H9 (cell line): ENCODE measurements around the gene STK31. TPM values are rescaled to one million over a fixed set of nuclear protein-coding genes. Genes with fewer than 3 reads are reported as not detected.

Source experiments
- DNase-seq: peaks from one replicate; pipeline ENCODE4 v3.0.0-alpha.2; 2017
- H2AFZ ChIP-seq: one replicate; pipeline ENCODE4 v1.6.1; 2013; ENCODE audit warnings: mild to moderate bottlenecking, low read length, control low read depth, moderate library complexity
- H2AK5ac ChIP-seq: 2 replicates; pipeline ENCODE4 v1.6.1; 2013; ENCODE audit warnings: low read length, control low read depth, mixed read lengths; ENCODE audit not compliant: insufficient read length
- H2BK120ac ChIP-seq: one replicate; pipeline ENCODE4 v1.6.1; 2013; ENCODE audit warnings: low read depth, mild to moderate bottlenecking, low read length, control low read depth, inconsistent platforms; ENCODE audit not compliant: poor library complexity, severe bottlenecking
- H2BK12ac ChIP-seq: 2 replicates; pipeline ENCODE4 v1.6.1; 2013; ENCODE audit warnings: low read length, control low read depth, mixed read lengths, low read depth; ENCODE audit not compliant: insufficient read length
- H2BK15ac ChIP-seq: 2 replicates; pipeline ENCODE4 v1.6.1; 2013; ENCODE audit warnings: low read depth, low read length, control low read depth
- H2BK20ac ChIP-seq: one replicate; pipeline ENCODE4 v1.6.1; 2013; ENCODE audit warnings: low read depth, mild to moderate bottlenecking, low read length, control low read depth, inconsistent platforms; ENCODE audit not compliant: poor library complexity, severe bottlenecking
- H2BK5ac ChIP-seq: 2 replicates; pipeline ENCODE4 v1.6.1; 2013; ENCODE audit warnings: low read length, control low read depth, mixed read lengths; ENCODE audit not compliant: insufficient read length
- H3K14ac ChIP-seq: 2 replicates; pipeline ENCODE4 v1.6.1; 2013; ENCODE audit warnings: low read length, control low read depth; ENCODE audit not compliant: insufficient read depth
- H3K18ac ChIP-seq: 2 replicates; pipeline ENCODE4 v1.6.1; 2013; ENCODE audit warnings: low read depth, mild to moderate bottlenecking, mixed read lengths, low read length, control low read depth; ENCODE audit not compliant: insufficient read length
- H3K23ac ChIP-seq: 2 replicates; pipeline ENCODE4 v1.6.1; 2013; ENCODE audit warnings: low read length, control low read depth, mixed read lengths, low read depth; ENCODE audit not compliant: insufficient read length
- H3K23me2 ChIP-seq: 2 replicates; pipeline ENCODE4 v1.6.1; 2013; ENCODE audit warnings: low read depth, mild to moderate bottlenecking, mixed read lengths, low read length, control low read depth; ENCODE audit not compliant: insufficient read length, poor library complexity, severe bottlenecking
- H3K27ac ChIP-seq: 2 replicates; pipeline ENCODE4 v1.5.1; 2013; ENCODE audit warnings: low read length, control low read depth, mixed read lengths, low read depth; ENCODE audit not compliant: insufficient read length
- H3K27me3 ChIP-seq: 2 replicates; pipeline ENCODE4 v1.6.1; 2013; ENCODE audit warnings: low read length, control low read depth, inconsistent platforms; ENCODE audit not compliant: insufficient read depth
- H3K4ac ChIP-seq: 2 replicates; pipeline ENCODE4 v1.6.1; 2013; ENCODE audit warnings: low read depth, mild to moderate bottlenecking, control low read depth, inconsistent platforms, low read length, moderate library complexity
- H3K4me1 ChIP-seq: 2 replicates; pipeline ENCODE4 v1.6.1; 2013; ENCODE audit warnings: low read length, control low read depth, inconsistent platforms; ENCODE audit not compliant: insufficient read depth
- H3K4me2 ChIP-seq: 2 replicates; pipeline ENCODE4 v1.6.1; 2013; ENCODE audit warnings: low read length, control low read depth, mixed read lengths; ENCODE audit not compliant: insufficient read length, insufficient read depth
- H3K56ac ChIP-seq: 2 replicates; pipeline ENCODE4 v1.6.1; 2013; ENCODE audit warnings: low read depth, mild to moderate bottlenecking, mixed read lengths, low read length, control low read depth; ENCODE audit not compliant: insufficient read length
- H3K79me1 ChIP-seq: 2 replicates; pipeline ENCODE4 v1.6.1; 2013; ENCODE audit warnings: low read depth, mild to moderate bottlenecking, moderate library complexity, low read length, control low read depth, inconsistent platforms; ENCODE audit not compliant: insufficient read depth, poor library complexity, severe bottlenecking
- H3K79me2 ChIP-seq: 2 replicates; pipeline ENCODE4 v1.6.1; 2013; ENCODE audit warnings: low read length, control low read depth, inconsistent platforms; ENCODE audit not compliant: insufficient read depth
- H3K9ac ChIP-seq: 2 replicates; pipeline ENCODE4 v1.6.1; 2013; ENCODE audit warnings: low read length, control low read depth, mixed read lengths; ENCODE audit not compliant: insufficient read length; ENCODE audit errors: extremely low read depth
- H3K9me3 ChIP-seq: one replicate; pipeline ENCODE4 v1.6.1; 2013; ENCODE audit warnings: low read depth, low read length, inconsistent platforms; ENCODE audit not compliant: control insufficient read depth
- H3T11ph ChIP-seq: one replicate; pipeline ENCODE4 v1.6.1; 2013; ENCODE audit warnings: mild to moderate bottlenecking, low read length, control low read depth, inconsistent platforms
- H4K20me1 ChIP-seq: one replicate; pipeline ENCODE4 v1.6.1; 2013; ENCODE audit not compliant: control insufficient read depth, insufficient read length, insufficient read depth
- H4K5ac ChIP-seq: 2 replicates; pipeline ENCODE4 v1.6.1; 2013; ENCODE audit warnings: low read depth, mild to moderate bottlenecking, mixed read lengths, low read length, control low read depth; ENCODE audit not compliant: insufficient read length
- H4K8ac ChIP-seq: replicated peaks from 2 replicates; pipeline ENCODE4 v1.6.1; 2013; ENCODE audit warnings: low read length, control low read depth, mixed read lengths, low read depth; ENCODE audit not compliant: insufficient read length
- H4K91ac ChIP-seq: 2 replicates; pipeline ENCODE4 v1.6.1; 2013; ENCODE audit warnings: low read depth, mild to moderate bottlenecking, moderate library complexity, mixed read lengths, low read length, control low read depth; ENCODE audit not compliant: insufficient read length
- H3K27ac Mint-ChIP-seq, 3 experiments: 2 replicates in 2 of 3; 3 replicates in 1 of 3; pipeline ENCODE4 v1.8.0; 2020 to 2021; ENCODE audit warnings: mixed read lengths in 3 of 3, mild to moderate bottlenecking in 1 of 3, moderate library complexity in 1 of 3
- H3K27me3 Mint-ChIP-seq: 2 replicates; pipeline ENCODE4 v1.8.0; 2021; ENCODE audit warnings: low read depth, mild to moderate bottlenecking, moderate library complexity, mixed read lengths
- H3K36me3 Mint-ChIP-seq, 3 experiments: 2 replicates in 2 of 3; 3 replicates in 1 of 3; pipeline ENCODE4 v1.8.0; 2020 to 2021; ENCODE audit warnings: low read depth in 3 of 3, mixed read lengths in 3 of 3; ENCODE audit not compliant: insufficient read depth in 1 of 3
- H3K4me1 Mint-ChIP-seq, 2 experiments: 2 replicates each; pipeline ENCODE4 v1.8.0; 2020; ENCODE audit warnings: mixed read lengths in 2 of 2
- H3K4me3 Mint-ChIP-seq, 2 experiments: 2 replicates in 1 of 2; 3 replicates in 1 of 2; pipeline ENCODE4 v1.8.0; 2020 to 2021; ENCODE audit warnings: mild to moderate bottlenecking in 2 of 2, mixed read lengths in 2 of 2, moderate library complexity in 1 of 2
- H3K9me3 Mint-ChIP-seq, 2 experiments: 2 replicates in 1 of 2; 3 replicates in 1 of 2; pipeline ENCODE4 v1.8.0; 2020; ENCODE audit warnings: mild to moderate bottlenecking in 2 of 2, mixed read lengths in 2 of 2, moderate library complexity in 1 of 2
- WGBS: extraction: QIAGEN DNeasy Blood & Tissue Kit; methylation state at CpG from one replicate; pipeline ENCODE4 v1.1.7; 2013; ENCODE audit warnings: missing lambda C conversion rate, low lambda C conversion rate, mixed read lengths; ENCODE audit not compliant: insufficient read length; ENCODE audit errors: extremely low coverage; 5-methylcytosine and 5-hydroxymethylcytosine counted together
- total RNA-seq: library from RNA; stranded (reverse); gene quantifications from 2 replicates; pipeline ENCODE4 v1.2.1, GENCODE V29; 2021
- TF ChIP-seq, protein P1 (sequence below): fragments of 200-600 bp; sonication (generic); conservative IDR thresholded peaks from 3 replicates; pipeline ENCODE4 v1.8.0; 2021; ENCODE audit warnings: antibody characterized with exemption, mild to moderate bottlenecking

Gene STK31
- total RNA-seq, 1 experiment from 2014 or later = 0.24 TPM

DNA sequence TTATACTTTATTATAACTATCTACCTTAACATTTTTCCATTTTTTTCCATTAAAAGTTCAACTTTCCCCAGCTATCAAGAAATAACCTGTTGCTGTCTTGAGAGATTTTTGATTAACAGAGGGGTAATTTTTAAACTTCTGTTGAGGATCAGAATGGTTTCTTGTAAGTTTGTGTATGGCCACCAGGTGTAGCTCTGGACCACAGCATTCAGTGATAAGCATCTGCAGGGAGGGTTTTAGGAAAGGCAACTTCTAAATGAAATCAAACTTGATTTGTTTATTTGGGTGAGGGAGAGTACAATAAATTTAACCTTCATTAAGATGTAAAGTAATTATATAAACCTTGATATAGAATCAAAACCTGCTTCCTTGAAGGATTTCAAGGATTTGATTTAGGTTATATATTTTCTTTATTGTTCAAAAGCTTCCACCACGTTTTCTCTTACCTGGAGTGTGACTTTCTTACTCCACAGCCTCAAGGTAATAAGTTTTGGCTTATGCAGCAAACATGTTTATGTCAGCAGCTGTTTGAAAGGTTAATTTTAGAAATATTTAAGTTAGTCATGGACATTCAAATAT is 153.3 kb downstream of the STK31 start:
- Histone ChIP-seq H2BK5ac (no peak overlapping the region), H2AFZ (no peak overlapping the region), H2AK5ac (no peak overlapping the region), H4K5ac (no peak overlapping the region), H2BK120ac (no peak overlapping the region), H3K23ac (no peak overlapping the region), H4K8ac (no peak overlapping the region), H3K9me3 (no peaks in the 10 kb centered on the region), H2BK15ac (no peak overlapping the region), H3K18ac (no peak overlapping the region), H3K23me2 (no peaks in the 10 kb centered on the region), H3K56ac (no peak overlapping the region), H4K91ac (no peak overlapping the region), H3K4me2 (no peak overlapping the region), H3K79me1 (no peaks in the 10 kb centered on the region), H2BK20ac (no peak overlapping the region), H3K9ac (no peak overlapping the region), H3K14ac (no peak overlapping the region), H3T11ph (no peak overlapping the region), H4K20me1 (no peaks in the 10 kb centered on the region), H3K27ac (no peak overlapping the region), H3K79me2 (no peaks in the 10 kb centered on the region), H3K4ac (no peak overlapping the region), H2BK12ac (no peak overlapping the region), H3K4me1 (no peaks in the 10 kb centered on the region), H3K27me3 (no peaks in the 10 kb centered on the region)
- peaks cover 9% of the 10 kb centered on the region in 2 experiments for H3K4me1 Mint-ChIP-seq
- DNase-seq = no peak
- H3K36me3 Mint-ChIP-seq = no peaks in the 10 kb centered on the region; a peak in 1 of 7 replicates
- peaks cover 5% of the 10 kb centered on the region; the same call in 1 of the 2 replicates for H3K27me3 Mint-ChIP-seq
- no CpG with 5 or more reads among the region's 1 CpG for WGBS
- H3K27ac Mint-ChIP-seq = no peak overlapping the region
- TF ChIP-seq, protein P1, sequence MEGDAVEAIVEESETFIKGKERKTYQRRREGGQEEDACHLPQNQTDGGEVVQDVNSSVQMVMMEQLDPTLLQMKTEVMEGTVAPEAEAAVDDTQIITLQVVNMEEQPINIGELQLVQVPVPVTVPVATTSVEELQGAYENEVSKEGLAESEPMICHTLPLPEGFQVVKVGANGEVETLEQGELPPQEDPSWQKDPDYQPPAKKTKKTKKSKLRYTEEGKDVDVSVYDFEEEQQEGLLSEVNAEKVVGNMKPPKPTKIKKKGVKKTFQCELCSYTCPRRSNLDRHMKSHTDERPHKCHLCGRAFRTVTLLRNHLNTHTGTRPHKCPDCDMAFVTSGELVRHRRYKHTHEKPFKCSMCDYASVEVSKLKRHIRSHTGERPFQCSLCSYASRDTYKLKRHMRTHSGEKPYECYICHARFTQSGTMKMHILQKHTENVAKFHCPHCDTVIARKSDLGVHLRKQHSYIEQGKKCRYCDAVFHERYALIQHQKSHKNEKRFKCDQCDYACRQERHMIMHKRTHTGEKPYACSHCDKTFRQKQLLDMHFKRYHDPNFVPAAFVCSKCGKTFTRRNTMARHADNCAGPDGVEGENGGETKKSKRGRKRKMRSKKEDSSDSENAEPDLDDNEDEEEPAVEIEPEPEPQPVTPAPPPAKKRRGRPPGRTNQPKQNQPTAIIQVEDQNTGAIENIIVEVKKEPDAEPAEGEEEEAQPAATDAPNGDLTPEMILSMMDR = peak; percentile 85
- H3K9me3 Mint-ChIP-seq = peaks cover 0 to 3% of the 10 kb centered on the region in 2 experiments; a peak in 4 of 5 replicates
- H3K4me3 Mint-ChIP-seq = no peak overlapping the region
